T47D (cell line): ENCODE results near the gene IDUA.

Source experiments
- DNase-seq, 2 experiments: peaks; one replicate each; pipeline versions ENCODE4 v3.0.0 to v3.0.0-alpha.2; 2011 to 2012; ENCODE audit warnings: low read depth in 1 of 2, low spot score in 1 of 2
- JUND ChIP-seq: IDR thresholded peaks from 2 replicates; pipeline ENCODE4 v1.6.1; 2012; ENCODE audit warnings: low read depth
- in situ Hi-C: cut with HindIII; loops from 2 replicates; pipeline ENCODE4 v1.10.0; 2016; ENCODE audit warnings: low sequenced_read_pairs, low pct_unique_long_range_greater_than_20kb

The IDUA gene

GRCh38 chr4:966266-967112 is 20.4 kb upstream of the IDUA start:
- in situ Hi-C loops, result no loop called here
- DNase-seq, result no peak
- TF ChIP-seq JUND, result no peak

DNA sequence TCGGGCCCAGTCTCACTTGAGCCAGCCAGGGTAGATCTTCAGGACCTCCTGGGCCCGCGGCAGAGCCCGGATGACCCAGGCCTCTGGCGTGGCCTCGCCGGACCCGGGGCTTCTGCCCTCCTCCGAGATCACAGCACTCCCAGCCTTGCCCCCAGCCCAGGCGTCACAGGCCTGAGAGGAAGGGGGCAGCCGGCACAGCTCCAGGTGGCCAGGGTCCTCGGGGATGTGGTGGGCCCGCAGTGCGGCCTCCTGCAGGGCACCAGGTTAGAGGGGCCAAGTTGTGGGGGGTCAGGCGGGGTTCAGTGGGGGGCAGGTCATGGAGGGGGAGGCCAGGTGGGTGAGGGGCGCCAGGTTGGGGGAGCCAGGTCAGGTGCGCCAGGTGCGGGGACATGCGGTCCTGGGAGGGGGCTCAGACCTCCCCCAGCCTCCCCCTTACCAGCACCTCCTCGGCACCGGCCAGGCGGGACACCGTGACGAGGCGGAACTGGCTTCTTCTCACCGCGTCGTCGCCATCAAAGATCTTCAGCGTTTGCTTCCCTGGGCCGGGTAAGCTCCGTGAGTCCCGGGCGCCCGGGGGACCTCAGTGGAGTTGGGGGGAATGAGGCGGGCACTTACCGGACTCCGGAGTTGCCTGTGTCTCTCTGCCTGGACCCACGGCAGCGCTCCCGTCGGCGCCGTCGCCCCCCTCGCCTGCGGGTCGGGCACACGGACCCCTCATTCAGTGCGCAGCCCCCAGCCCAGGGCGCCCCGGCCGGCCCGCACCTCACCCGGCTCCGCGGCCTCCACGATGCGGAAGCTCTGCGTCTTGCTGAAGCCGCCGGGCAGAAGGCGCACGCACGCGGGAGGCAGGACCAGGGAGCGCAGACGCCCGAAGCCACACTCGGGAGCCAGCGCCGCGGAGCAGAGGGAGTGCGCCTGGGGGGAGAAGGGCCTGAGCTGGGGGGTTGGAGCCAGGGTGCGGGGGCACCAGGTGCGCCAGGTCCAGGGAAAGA is 19.4 kb upstream of the IDUA start:
- no peak for DNase-seq
- TF ChIP-seq JUND, result no peak

GRCh38 chr4:968221-968620 is 18.6 kb upstream of the IDUA start:
- TF ChIP-seq JUND, result no peak
- in situ Hi-C loops, result no loop called here
- no peak for DNase-seq

More for the DNA sequence above, 19.4 kb upstream of the IDUA start:
- in situ Hi-C loops, result no loop called here

DNA sequence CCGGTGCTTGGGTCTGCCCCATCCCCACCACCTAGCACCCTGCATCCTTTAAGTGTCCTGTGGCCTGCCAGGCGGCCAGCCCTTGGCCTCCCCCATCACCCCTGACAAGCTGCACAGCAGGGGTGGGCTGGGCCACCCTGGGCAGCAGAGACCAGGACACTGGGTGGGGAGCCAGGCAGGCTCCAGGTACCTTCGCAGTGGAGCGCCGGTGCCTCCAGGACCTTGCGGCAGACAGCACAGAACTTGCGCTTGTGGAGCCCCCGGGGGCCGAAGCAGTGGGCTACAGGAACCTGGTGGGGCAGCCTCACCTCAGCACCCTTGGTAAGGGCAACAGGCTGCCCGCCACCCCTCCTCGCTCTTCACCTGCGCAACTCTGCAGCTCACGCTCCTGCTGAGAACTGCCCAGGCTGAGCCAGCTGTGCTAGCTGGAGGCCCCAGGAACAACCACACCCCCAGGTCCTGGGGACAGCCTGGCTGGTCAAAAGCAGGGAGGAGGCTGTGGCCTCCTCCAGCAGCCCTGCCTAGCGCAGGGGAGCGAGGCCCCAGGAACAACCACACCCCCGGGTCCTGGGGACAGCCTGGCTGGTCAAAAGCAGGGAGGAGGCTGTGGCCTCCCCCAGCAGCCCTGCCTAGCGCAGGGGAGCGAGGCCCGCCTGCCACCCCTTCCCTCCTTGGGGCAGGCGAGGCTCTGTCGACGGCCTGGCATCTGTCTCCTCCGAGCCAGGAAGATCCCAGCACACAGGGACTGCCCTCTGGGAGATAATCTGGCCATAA is 18.0 kb upstream of the IDUA start:
- no peak for DNase-seq
- in situ Hi-C loops, result no loop called here
- TF ChIP-seq JUND, result no peak

DNA sequence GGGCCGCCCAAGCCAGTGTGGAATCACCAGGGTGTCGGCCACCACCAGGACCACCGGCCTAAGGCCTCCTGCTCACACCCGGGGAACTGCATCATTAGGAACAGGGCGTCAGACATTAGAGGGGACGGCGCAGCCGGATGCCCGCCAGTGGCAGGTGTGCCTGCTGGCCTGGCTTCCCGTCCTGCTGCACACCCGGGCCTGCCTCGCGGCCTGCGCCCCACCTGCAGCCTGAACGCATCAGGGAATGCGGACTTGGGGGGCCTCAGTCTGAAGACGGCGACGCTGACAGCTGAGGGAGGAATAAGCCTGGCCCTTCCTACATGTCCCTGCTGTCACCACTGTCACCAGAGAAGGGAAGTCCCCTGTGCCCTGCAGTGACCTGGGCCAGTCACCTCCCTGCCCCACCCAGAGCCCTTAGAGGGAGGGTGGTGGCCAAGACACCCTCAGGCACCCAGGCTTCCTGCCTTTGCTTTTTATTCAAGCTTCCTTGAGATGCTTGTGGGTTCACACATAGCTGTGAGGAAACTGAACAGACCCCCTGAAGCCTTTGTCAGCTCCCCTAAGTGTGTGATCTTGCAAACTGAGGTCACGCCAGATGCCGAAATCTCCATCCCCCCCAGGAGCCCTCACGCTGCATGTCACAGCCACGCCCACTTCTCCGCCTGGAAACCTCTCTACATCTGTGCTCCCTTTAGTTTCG is 16.6 kb upstream of the IDUA start:
- no peak for DNase-seq
- in situ Hi-C loops, result no loop called here
- no peak for TF ChIP-seq JUND

DNA sequence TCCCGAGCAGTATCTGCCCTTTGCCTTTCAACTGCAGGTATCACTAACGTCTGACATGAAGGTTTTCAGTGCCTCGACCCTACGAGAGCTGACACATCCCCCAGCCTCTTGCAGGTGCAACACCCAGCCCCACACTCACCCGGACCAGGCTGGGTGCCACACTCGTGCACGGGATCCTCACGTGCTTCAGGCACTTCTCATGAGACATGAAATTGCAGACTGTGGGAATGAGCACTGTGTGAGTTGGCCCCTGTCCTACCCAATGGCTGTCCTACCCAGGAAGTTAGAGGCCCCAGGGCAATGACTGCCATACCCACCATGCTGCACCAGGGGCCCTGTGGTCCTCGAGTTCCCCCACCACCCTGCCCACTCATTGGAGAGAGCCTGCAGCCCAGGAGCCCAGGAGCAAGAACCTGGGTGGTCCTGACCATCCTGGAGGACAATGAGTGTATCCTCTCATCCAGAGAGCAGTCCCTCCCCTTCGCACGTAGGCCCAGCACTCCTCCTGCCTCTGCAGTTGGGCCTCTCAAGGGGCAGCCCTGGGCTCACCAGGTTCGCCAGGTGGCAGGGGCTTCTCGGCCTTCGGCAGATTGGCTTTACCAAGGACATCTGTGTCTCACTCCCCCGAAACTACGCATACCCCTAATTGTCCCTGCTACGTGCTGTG is 15.9 kb upstream of the IDUA start:
- TF ChIP-seq JUND, result no peak
- in situ Hi-C loops, result no loop called here
- peak in 1 of 2 experiments; percentile 31 for DNase-seq

DNA sequence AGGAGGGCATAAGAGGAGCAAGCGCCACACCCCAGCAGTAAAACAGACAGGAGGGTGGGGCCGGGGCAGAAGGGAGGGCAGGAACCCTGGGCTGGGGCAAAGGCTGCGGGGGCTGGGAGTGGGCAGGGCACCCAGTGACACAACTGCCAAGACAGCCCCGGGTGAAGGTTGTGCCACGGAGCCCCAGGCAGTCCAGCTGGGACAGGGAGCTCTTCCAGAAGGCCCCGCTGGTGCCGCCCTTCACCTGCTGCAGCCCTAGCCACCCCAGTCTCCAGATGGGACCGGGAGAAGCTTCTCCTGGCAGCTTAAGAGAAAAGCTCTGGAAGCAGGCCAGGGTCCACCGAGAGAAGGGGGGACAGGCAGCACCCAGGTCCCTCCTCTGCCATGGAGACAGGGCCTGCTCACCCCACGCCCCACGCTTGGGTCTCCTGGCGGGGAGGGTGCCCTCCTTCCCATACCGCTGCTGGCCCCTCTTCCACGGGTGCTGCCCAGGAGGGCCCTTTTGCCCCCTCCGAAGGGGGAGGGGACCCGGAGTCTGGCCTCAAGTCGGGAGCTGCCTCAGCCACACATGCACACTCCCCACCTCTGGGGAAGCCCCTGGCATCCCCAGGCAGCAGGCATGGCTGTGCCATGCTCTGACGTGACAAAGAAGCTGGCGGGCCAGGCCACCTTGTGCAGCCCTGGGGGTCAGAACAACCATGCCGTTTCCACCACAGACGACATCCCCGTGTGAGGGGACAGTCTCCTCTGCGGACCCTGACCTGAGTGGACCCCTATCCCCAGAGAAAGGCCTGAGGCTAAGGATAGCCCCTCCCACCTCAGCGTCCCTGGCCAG is 15.0 kb upstream of the IDUA start:
- DNase-seq, result no peak
- in situ Hi-C loops, result no loop called here
- no peak for TF ChIP-seq JUND

DNA sequence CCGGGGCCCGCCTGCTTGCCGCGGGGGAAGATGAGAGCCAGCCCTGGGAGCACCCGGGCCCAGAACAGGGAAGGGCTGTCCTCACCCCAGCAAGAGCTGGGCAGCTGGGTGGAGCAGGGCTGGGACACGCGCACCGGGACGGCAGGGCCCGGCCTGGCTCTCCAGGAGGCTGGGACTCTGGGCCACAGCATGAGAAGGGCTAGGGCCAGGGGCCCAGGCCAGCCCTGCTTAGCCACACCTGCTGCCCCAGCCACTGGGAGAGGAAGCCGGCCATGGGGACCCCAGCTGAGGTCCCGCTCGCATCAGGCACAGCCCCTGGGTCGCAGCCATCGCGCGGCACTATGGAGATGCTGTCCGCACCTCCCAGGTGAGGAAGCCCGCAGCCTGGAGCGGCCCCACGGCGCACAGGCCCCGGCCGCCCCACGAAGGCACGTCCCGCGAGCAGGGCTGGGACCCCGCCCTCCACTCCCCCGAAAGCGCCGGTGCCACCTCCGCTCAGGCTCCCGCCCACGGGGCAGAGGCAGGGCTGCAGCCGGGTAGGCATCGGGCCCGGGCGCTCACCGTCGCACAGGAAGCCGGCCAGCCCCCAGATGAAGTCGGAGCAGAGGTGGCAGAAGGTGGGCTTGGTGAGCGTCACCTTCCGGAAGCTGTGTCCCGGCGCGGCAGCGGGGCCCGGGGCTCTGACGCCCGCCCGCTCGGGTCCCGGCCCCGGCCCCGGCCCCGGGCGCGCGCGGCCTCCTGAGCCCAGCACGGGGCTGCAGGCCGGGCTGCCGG is 14.0 kb upstream of the IDUA start:
- TF ChIP-seq JUND, result no peak
- peak; percentile 33 to 76 for DNase-seq
- in situ Hi-C loops, result no loop called here

DNA sequence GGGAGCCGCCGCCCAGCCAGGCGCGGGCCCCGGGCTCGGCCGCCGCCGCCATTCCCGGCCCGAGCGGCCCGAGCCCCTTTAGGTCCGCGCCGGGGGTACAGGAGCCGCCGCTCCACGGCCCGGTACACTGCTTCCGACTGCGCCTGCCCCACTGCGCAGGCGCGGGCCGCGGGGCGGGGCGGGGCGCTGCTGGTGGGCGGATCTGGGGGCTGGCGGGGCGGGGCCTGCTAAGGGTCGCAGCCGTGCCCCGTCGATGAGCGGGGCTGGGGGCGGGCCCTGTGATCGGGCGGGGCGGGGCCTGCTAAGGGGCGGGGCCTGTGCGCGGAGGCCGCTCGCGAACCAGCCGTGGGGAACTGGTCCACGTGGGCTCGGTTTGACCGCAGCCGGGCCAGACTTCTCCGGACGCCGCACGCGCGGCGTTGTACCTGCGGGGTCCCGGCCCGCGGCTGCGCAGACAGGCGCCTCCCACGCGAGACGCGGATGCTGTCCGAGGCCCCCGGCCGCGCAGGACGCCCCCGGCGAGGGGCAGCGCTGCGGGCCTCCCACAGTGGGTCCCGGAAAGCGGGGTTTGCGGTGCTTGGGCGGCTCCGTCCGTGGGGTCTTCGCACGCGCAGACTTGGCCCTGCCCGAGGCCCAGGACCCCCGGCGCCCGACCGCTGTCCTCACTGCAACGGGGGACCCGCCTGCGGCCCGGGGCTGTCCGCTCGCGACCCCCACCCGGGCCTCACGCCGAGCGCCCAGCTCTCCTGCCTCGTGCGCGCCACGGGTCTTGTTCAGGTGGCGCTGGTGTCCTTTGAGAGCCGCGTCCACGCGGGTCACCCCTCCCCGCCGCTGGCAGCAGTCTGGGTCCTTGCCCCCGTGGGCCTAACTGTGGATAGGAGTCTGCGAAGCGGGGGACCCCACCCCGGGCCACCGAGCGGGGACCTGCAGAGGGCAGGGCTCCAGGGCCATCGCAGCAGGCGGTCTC is 13.1 kb upstream of the IDUA start, which contains the start of gene DGKQ:
Gene DGKQ (minus strand): TSS at position 139 of the 967 bp plus-strand sequence. CDS start 87 bp downstream, at position 52.
- in situ Hi-C loops, result no loop called here
- DNase-seq, result peak; percentile 90 to 97
- no peak for TF ChIP-seq JUND
